HG03066 (cell line): ENCODE measurements around the gene TTC33.
"Not testable (repeated sequence)": the region's sequence is repeated elsewhere in the genome, so short reads cannot be mapped to it uniquely, and the experiment has no call there.

ENCODE experiments used
- ATAC-seq: cut with Tn5 transposase; IDR thresholded peaks from one replicate; pipeline ENCODE4 v1.9.1; 2021; ENCODE audit warnings: low read depth; ENCODE audit not compliant: unreplicated experiment

TTC33 gene

DNA sequence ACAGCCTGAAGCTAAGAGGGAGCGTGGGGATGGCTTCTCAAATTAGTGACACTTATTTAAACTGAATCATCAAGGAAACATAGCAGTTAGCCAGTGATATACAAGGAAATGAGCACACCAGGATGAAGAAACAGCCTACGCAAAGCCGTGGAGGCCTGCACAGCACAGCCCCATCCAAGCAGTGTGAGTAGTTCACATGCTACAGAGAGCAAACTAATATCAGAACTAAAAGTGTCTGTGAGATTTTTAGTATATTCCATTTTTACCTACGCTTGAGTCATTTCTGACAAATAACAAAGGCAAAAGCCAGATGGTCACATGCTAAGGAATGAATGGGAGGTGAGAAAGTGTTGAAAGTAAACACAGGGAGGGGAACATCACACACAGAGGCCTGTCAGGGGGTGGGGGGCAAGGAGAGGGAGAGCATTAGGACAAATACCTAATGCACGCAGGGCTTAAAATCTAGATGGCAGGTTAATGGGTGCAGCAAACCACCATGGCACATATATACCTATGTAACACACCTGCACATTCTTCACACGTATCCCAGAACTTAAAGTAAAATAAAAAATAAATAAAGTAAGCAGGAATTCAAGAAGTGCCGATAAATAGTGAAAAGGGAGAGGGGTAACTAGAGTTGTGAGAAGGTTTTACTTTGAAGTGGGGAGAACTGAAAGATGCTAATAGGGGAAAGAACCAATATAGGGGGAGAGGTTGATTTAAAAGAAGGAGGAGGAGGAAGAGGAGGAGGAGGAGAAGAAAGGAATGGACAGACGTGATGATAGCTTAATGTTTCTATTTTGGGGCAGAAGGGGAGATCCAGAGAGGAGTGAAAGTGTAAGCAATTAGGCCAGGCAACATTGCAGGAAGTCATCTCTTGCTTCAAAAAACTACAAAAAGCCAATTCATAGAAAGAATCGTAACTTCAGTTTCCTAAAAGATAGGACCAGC lies 177.0 kb downstream of the TTC33 start:
- peak; percentile 94 for ATAC-seq

DNA sequence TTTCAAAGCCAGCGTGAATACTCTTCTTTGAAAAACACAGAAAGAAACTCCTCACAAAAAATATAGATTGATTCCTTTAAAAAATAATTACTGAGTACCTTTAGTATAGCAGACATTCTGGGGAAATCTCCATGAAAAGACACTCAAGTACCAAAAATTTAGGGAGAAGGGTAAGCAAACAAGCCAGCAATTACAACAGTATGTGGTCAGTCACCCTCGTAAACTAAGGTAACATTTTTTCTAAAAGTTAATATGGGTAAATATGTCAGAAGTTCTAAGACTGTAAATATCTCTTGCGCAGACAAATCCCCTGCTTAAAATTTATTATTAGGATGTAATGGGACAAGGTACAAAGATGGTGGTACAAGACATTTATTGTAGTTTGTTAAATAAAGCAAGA lies 178.0 kb downstream of the TTC33 start:
- ATAC-seq: no peak

DNA sequence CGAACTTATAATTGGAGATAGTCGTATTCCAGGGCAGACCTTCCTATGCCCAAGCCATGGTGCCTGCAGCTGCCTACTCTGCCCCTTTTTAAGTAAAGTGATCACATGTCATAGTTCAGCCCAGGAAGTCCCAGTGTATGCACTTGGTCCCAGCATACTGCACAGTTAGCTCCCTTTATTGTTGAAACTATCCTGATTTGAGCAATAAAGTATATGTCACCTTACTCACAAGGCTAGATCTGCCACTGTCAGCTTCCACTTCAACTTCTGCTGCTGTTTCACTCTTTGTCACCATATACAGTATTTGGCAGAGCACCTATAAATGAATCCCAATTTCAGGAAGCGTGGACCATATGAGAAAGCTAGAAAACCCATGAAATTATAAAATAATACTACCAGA lies 179.8 kb downstream of the TTC33 start:
- no peak for ATAC-seq

DNA sequence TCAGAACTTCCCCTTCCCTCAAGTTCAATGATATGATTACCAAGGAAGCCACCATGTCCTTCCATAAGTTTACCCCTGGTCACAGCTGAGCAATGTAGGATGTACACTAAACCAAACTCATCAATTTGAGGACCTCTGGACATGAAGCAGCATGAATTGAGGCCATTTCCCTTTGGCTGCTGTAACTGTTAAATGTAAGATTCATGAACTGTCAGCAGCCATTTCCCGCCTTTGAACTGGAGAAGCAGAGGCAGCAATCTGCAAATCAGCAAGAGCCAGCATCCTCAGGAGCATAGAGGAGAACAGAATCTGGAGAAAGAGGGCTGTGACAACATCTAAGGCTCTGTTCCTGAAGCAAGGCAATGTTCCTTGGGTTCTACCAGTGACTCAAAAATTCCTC lies 180.3 kb downstream of the TTC33 start:
- no peak for ATAC-seq

DNA sequence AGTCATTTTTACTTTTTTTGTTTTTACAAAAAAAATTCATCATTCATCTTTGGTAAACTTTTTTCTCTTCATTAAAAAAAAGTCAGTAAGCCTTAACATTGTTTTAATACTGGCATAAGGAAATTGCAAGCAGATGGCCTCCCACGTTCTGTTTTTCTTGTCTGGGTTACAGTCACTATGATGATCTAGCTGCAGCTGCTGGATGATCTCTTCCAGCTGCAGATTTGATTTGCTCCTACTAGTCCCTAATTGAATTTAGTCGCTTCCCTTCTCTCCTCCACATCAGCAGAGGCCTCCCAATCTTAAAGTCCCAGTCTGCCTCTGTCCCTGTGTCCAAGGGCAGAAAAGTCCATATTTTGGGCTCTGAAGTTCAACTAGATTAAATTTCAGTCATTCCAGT lies 182.8 kb downstream of the TTC33 start:
- no peak for ATAC-seq

DNA sequence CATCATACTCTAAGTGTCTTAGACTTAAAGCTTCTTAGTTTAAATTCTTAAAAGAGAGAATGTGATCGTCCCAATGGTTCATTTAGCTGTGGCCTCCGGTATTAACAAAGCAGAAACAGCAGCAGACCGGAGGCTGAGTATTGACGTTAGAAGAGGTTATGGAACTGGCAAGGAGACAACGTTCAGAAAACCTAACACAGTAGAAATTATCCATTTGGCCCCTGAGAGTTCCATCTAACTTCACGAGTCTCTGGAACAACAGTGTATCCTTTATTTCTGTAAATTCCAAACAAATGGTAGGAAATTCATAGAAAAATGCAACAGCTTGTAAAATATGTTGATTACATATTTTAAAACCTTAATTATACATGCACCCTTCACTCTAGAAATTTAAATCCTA lies 183.4 kb downstream of the TTC33 start:
- no peak for ATAC-seq

DNA sequence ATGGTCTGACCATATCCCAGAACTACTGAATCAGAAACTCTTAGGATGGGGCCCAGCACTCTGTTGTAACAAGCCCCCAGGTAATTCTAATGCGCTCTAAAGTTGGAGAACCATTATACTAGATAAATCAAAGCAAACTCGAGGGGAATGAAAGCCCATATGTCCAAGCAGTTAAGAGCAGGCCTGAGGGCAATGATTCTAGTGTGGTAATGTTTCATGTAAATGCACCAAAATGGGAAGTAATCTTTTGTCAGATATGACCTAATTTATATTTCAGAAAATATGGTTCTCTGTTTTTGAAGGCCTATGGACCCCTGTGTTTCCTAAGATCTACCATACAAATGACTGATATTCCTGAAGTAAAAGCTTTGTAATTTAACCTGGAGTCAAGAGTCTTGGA lies 184.0 kb downstream of the TTC33 start:
- no peak for ATAC-seq

DNA sequence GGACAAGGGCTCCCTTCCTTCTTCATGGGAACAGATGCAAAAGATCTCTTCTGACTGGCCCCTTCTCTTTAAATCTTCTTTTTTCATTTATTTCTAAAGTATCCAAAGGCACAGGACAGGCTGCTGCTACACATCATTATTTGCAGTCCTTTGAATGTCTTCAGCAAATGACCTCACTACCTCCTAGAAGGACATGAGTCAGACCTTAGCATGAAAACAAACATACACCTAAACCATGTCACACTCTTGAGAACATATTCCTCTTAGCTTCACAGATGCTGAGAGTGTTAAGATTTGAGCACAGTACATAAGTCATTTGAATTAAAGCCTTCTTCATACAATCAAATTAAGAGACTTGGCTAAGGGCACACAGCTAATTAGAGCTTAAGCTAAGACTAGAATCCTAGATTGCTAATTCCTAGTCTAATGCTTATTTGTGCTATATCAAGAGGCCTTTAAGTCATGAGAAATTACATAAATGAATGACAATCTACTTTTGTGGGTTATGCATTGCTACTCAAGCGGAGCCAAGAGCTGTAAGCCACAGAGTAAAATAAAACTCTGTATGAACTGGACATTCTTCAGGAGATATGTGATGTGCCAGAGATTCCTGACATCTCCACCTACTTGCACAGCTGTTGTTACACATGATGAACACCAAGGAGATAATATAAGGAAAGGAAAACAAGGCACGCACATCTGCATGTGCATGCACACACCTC lies 185.2 kb downstream of the TTC33 start:
- peak; percentile 88 for ATAC-seq

DNA sequence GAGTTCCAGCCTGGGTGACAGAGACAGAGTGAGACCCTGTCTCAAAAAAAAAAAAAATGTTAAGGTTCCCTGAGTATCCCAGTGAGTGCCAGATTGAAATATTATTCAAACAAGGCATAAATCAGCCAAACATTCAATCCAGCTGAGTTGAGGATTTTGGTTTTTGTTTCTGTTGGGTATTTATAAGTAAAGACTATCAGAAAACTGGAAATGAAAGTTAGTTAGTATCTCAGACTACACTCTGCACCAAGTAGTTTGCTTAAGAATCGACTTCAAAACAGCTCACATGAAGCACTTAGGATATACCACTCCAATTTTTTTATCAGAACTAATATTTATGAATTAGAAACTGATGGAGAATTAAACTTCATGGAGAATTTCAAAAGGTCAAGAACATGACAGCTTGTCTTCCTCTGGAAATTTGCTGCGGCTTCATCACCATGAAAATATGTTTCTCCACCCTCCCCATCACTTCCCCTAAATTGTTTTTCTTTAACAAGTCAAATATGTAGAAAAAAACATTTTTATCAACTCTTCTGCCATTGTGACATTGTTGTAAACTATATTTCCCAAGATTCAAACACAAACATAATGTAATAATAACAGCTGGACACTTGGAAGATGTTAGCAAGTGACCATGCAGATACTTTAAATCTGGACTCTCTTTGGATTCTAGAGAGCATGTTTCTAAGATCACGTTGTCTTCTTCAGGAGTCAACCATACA lies 186.1 kb downstream of the TTC33 start:
- ATAC-seq: no peak

DNA sequence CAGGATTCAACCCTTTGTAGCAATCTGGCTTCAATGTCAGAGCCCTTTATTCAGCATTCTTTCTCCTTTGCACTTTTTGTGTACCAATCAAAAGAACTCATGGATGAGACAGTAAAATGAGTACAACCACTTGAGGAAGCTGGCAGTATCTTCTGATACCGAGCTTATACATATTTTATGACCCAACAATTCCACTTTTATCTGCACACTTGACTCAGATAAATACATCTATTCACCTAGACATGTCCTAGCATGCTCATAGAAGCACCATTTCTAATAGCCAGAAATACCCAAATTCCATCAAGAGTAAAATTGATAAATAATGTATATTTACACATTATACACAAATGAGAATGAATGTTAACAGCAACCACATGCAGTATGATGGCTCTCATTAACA lies 187.2 kb downstream of the TTC33 start:
- no peak for ATAC-seq

DNA sequence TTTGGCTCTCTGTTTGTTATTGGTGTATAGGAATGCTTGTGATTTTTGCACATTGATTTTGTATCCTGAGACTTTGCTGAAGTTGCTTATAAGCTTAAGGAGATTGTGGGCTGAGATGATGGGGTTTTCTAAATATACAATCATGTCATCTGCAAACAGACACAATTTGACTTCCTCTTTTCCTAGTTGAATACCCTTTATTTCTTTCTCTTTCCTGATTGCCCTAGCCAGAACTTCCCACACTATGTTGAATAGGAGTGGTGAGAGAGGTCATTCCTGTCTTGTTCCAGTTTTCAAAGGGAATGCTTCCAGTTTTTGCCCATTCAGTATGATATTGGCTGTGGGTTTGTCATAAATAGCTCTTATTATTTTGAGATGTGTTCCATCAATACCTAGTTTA lies 192.6 kb downstream of the TTC33 start:
- ATAC-seq: not testable (repeated sequence)

DNA sequence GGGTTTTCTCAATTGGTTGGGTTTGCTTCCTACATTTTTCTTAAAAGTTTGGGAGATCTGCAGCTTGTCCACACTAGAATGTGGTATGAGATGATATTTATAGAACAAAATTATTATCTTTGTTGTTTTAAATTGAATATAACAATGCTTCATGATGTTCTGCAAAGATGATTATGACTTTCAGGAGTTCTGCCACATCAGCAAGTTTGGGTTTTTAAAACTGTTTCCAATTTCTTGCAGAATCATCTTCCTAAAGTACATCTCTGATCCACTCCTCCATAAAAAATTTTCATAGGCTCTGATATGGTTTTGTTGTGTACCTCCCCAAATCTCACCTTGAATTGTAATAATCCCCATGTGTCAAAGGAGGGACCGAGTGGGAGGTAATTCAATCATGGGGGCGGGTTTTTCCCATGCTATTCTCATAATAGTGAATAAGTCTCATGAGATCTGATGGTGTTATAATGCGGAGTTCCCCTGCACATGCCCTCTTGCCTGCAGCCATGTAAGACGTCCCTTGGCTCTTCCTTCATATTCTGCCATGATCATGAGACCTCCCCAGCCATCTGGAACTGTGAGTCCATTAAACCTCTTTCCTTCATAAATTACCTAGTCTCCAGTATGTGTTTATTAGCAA lies 195.2 kb downstream of the TTC33 start:
- no peak for ATAC-seq

DNA sequence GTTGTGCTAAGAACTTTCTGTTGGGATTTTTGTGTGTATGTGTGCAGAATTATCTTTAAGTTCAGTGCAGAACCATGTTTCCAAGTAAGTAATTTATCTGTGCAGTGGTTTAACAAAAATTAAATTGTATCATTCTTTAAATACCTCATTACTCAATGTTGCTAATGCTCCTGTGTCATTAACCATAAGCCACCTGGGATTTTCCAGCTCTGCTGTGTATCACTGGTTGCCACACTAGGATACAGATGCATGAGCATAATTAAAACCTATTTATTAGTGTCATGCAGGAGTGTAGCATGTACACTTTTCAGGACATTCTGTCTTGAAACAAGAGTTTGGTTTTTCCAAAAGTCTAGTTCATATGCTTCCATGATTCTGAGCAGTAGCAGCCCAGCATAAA lies 196.5 kb downstream of the TTC33 start:
- no peak for ATAC-seq

DNA sequence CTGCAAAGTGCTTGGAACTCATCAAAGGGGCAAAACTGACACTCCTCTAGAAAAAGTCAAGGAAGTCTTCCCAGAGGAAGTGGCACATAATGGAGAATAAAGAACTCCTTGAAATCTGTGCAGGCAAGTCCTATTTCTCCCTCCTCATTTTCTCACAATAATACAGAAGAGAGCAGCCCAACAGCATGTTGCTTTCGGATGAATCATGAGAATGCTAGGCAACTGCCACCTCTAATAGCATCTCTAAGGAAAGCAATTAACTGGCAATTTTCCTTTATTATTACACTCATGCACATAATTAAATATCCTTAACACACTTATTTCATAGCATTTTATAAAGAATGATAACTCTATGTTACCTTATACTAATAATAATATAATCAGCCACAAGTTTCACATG lies 198.3 kb downstream of the TTC33 start:
- ATAC-seq: no peak

DNA sequence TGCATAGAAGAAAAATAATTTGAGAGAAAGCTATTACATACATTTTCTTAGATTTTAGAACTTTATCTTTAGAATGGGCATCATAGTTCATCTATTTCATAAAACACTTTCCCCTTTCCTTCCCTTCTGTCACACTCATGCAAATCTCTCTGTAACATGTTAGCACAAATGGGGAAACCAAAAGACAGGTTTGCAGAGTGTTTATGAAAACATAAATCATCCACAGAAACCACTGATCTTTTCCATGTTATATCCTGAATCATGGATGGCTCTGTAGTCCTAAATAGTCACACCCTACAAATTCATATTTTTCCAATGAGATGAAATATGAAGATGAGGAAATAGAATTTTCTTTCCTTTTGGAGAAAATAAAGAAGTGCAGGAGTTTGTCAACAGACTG lies 198.9 kb downstream of the TTC33 start:
- no peak for ATAC-seq

DNA sequence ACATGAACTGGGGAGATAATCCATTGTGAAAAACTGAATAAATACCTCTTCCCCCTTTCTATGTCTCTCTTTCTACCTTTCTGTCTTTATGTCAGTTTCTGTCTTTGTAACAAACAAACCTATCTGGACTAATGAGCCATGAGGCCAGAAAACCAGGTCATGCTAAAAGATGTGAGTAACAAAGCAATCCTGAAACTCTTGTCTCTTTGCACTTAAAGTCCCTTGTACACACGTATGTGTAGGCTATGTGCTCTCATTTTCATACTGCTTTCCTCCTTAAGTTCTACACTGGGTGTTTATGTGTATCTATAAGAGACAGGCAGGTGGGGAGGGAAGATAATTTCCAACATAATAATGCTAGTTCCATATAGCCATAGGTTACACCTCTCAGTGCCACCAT lies 199.9 kb downstream of the TTC33 start:
- ATAC-seq: no peak

DNA sequence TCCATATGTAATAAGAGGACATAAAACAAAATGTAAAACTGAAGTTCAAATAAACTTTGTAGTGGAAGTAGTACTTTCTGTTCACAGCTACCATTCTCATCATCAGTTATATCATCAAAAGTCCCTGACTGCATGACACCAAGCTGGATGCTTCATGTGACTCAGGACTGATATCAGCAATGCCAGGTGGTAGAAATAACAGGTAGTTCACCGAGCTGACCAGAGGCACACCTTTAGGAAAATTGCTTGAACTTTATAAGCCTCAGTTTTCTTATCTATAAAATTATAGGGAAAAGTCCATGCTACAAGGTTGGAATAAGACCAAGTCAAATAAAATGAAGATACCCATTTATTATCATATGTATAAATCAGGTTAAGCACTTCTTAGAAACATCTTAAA lies 200.9 kb downstream of the TTC33 start:
- ATAC-seq: no peak

DNA sequence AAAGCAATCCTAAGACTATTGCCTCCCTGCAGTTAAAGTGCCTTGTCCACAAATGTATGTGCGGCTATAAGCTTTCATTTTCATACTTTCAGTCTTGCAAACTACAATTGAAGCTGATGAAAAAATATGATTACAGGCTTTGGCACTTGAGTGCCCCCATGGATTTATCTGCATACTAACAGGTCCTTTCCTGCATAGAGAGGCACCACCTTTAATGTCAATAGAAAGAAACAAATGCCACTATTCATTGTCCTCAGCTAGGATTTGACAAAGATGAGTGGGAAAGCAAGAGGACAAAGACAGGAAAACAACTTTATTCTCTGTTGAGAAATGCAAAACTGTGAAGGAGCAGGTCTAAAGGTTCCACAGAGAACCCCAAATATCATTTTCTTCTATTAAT lies 201.7 kb downstream of the TTC33 start:
- no peak for ATAC-seq

DNA sequence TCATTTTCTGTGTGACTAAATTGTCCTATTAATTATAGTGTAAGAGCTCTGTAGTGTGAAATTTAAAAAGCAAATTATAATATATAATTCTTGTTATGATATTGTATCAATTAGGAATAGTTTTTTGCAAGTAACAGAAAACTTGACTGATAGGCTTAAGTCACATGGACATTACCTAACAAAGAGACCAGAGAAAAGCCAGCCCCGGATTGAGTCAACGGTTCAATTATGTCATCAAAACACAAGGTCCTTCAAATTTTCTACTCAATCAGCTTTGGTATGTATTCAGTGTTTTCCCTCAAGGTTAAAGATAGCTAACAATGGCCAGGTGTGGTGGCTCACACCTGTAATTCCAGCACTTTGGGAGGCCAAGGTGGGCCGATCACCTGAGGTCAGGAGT lies 202.8 kb downstream of the TTC33 start:
- no peak for ATAC-seq

DNA sequence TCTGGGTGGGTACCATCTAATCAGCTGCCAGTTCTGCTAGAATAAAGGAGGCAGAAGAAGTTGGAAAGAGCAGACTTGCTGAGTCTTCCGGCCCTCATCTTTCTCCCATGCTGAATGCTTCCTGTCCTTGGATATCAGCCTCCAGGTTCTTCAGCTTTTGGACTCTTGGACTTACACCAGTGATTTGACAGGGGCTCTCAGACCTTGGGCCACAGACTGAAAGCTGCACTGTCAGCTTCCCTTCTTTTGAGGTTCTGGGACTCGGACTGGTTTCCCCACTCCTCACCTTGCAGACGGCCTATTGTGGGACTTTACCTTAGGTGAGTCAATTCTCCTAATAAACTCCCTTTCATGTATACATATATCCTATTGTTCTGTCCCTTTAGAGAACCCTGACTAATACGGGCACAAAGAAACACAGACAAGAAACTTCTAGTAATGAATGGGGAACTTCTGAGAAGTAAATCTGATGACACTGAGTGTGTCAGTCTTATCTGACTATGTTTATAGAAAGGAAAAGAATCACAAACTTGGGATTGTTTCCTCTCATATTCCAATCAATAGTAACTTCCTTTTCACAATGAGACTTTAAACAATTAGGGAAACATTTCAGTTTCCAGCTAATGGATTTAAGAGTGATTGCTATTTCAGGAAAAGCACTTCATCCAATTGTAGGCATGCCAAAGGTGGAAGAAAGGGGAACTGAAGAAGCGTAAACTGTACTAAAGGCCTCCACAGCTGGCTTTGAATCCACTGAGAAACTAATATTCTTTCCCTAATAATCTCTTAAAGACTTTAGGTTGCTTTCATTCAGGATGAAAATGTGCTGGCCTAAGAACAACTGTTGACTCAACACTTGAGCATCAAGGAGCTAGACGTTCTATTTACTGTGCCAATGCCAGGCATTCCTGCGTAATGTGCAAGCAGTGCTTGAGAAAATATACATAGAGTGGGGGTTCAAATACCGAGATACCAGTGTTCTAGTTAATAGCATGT lies 204.0 kb downstream of the TTC33 start:
- ATAC-seq: no peak
